B cell (primary cell): Measurements from ENCODE around the gene STAT1.

Source experiments
- EZH2 ChIP-seq: IDR thresholded peaks from 2 replicates; pipeline ENCODE4 v1.6.1; 2012; ENCODE audit warnings: borderline replicate concordance, low read depth, mild to moderate bottlenecking, moderate library complexity, low read length; ENCODE audit not compliant: insufficient read depth, poor library complexity, severe bottlenecking
- TF ChIP-seq, protein P1 (sequence below): fragments of 200-600 bp; IDR thresholded peaks from one replicate; pipeline ENCODE4 v1.8.0; 2022; ENCODE audit warnings: antibody characterized with exemption, mild to moderate bottlenecking

DNA sequence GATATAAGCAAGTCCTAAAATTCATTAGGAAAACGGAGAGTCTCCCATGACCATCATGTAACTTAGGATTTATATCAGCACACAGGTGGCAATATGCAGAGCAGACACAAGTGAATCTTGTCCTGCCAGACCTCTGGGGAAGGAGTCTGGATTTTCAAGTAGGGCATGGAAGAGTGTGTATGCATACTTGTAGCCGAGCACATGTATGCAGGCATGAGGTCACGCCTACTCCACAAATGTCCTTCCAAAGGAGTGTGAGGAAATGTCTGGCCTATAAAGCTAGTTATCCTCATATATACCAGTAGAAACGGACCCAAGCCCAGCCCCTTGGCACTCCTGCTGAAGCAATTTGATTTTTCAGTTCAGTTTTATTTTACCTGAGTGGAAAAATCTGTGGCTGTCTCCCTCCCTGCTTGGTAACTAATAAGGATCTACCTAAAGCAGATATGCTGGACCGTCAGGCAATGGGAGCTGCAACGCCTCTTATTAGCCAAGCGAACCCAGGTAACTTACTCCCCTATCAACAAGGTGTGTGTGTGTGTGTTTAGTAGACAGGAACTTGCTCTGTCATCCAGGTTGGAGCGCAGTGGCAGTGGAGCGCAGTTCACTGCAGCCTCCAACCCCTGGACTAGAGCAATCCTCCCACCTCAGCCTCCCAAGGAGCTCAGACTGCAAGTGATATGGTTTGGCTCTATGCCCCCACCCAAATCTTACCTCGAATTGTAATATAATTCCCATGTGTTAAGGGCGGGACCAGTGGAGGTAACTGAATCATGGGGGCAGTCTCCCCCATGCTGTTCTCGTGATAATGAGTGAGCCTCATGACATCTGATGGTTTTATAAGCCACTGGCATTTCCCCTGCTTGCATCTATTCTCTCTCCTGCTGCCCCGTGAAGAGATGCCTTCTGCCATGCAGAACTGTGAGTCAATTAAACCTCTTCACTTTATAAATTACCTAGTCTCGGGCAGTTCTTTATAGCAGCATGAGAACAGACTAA, 2.8 kb downstream of the STAT1 start:
- TF ChIP-seq, protein P1, sequence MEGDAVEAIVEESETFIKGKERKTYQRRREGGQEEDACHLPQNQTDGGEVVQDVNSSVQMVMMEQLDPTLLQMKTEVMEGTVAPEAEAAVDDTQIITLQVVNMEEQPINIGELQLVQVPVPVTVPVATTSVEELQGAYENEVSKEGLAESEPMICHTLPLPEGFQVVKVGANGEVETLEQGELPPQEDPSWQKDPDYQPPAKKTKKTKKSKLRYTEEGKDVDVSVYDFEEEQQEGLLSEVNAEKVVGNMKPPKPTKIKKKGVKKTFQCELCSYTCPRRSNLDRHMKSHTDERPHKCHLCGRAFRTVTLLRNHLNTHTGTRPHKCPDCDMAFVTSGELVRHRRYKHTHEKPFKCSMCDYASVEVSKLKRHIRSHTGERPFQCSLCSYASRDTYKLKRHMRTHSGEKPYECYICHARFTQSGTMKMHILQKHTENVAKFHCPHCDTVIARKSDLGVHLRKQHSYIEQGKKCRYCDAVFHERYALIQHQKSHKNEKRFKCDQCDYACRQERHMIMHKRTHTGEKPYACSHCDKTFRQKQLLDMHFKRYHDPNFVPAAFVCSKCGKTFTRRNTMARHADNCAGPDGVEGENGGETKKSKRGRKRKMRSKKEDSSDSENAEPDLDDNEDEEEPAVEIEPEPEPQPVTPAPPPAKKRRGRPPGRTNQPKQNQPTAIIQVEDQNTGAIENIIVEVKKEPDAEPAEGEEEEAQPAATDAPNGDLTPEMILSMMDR = no peak
- no peak for TF ChIP-seq EZH2
